NCI-H146 treated with DMSO at 0.1 percent for 48 hours (cell line): Measurements from ENCODE around the gene C5.
"Not testable (repeated sequence)": the region's sequence is repeated elsewhere in the genome, so short reads cannot be mapped to it uniquely, and the experiment has no call there.

ENCODE experiments used
- DNase-seq: peaks from one replicate; lab custom pipeline; 2025; ENCODE audit not compliant: unreplicated experiment; lab: John Stamatoyannopoulos, UW

The C5 gene

DNA sequence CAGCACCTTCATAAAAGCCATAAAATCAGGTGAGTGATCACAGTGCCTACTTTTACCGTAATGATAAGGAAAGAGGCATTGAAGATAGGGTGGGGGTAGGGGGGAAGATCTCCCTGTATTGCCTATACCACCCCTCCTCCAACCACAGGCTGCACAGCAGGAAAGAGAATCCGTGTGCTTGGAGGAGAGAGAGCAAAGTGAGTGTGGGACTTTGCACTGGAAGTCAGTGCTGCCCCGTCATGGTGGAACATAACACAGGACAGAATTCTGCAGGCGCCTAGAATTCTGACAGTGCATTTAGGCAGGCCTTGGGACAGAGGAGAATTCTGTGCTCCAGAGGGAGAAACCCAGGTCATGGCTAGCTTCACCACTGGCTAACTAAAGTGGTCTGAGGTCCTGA is 3.5 kb upstream of the C5 start:
- DNase-seq = no peak

GRCh38 chr9:121048618-121049017 is 1.5 kb downstream of the C5 start:
- no peak for DNase-seq

- no peak for DNase-seq
Observed at GRCh38 chr9:121048175-121048574, 1.9 kb downstream of the C5 start.

DNA sequence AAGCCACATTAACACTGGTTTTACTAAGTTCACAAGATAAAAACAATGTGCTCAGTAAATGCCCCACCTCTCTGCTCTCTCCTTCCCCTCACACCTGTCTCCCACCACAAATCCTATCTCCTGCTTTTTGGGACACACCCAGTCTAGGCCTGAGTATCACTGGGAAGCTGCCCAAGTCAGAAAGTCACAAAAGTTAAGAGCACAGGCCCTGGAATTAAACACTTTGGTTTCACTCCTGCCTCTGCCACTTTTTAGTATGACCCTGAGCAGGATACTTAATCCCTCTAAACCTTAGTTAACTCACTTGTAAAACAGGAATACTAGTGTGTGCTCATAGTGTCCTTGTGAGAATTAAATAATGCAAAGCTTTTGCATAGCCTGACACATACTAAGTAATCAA is 11.3 kb downstream of the C5 start:
- DNase-seq = no peak

DNA sequence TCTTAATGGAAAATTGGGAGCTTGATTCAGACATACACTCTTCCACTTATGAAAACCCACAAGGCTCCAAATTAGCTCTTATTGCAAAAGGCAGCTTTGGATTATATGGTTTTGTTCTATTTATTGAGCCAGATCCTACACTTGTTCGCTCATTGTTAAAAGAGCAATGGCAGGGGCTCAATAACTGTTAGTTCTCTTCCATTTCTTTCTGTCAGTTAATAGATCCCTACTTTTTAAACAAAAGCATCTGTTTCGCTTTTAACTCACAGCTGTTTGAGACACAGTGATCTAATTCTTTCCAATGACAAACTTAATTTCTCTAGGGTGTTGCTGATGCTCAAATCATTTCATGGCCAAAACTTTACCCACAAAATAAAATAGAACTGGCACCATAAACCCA is 11.7 kb downstream of the C5 start:
- DNase-seq = no peak

GRCh38 chr9:121035717-121036116 is 14.4 kb downstream of the C5 start:
- DNase-seq = not testable (repeated sequence)

DNA sequence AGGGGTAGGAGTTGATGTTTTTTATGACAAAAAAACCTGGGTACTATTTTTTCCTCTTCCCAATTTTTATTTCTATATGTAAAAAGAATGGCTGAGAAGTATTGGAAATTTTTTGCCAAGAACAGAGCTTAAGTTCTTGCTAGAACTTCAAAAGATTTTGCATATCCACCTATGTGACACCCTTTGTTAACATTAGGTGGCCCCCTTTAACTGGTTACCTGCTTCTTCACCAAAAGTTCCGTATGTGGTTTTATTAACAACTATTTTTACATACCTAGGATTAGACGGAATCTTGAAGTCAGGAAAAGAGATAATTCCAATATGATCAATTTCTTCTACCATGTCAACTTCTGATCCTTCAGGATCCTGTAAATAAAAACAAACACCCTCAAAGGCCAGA is 15.5 kb downstream of the C5 start:
- DNase-seq = no peak

GRCh38 chr9:121029469-121029868 is 20.6 kb downstream of the C5 start:
- no peak for DNase-seq

DNA sequence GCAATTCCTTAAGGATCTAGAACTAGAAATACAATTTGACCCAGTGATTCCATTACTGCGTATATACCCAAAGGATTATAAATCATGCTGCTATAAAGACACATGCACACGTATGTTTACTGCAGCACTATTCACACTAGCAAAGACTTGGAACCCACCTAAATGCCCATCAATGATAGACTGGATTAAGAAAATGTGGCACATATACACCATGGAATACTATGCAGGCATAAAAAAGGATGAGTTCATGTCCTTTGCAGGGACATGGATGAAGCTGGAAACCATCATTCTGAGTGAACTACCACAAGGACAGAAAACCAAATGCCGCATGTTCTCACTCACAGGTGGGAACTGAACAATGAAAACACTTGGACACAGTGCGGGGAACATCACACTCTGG is 21.8 kb downstream of the C5 start:
- DNase-seq = not testable (repeated sequence)

GRCh38 chr9:121026768-121027167 is 23.3 kb downstream of the C5 start:
- no peak for DNase-seq

- no peak for DNase-seq
Observed at GRCh38 chr9:121026260-121026691, 23.8 kb downstream of the C5 start.

GRCh38 chr9:121024237-121024636 is 25.8 kb downstream of the C5 start:
- no peak for DNase-seq

- no peak for DNase-seq
Observed at GRCh38 chr9:121023064-121023463, 27.0 kb downstream of the C5 start.

DNA sequence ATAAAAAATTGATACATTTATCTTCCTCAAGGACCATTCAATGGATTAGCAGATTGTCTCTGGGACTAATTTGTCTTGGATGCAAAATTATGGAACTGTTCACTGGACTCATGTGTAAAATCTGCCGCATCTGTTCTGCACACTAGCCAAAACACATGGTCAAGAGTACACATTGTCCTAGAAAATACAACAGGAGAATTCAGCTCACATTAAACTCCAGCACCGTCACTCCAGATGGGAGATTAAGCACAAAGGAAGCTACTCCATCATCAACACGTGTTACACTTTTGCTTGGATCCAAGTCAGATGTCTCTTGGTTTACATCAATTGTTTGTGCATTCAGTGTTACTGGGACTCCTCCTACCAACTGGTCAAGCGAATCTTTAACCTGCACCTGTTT is 28.8 kb downstream of the C5 start:
- DNase-seq = no peak

DNA sequence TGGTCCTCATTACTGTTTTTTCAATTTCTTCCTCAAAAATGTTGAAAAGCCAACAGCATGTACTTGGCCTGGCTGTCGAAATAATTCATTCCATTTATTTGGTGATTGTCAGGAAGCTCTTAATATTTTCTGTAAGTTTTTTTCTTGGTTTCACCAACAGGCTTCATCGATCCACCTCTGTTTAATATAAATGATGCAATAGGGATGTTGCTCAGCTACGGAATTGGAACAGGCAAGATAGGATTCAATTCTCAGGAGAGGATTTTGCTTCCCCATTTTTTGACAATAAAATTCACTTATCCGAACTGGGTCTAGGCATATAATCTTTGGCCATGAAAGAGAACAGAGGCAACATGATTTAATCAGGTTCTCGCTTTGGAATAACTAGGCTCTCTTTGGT is 30.8 kb downstream of the C5 start:
- no peak for DNase-seq

- no peak for DNase-seq
Observed at GRCh38 chr9:121013911-121014310, 36.2 kb downstream of the C5 start.

- DNase-seq = no peak
Observed at GRCh38 chr9:121009650-121010049, 40.4 kb downstream of the C5 start.

- no peak for DNase-seq
Observed at GRCh38 chr9:120999317-120999716, 50.8 kb downstream of the C5 start.

GRCh38 chr9:120998111-120998510 is 52.0 kb downstream of the C5 start:
- DNase-seq = no peak

- DNase-seq = no peak
Observed at GRCh38 chr9:120997502-120997901, 52.6 kb downstream of the C5 start.

DNA sequence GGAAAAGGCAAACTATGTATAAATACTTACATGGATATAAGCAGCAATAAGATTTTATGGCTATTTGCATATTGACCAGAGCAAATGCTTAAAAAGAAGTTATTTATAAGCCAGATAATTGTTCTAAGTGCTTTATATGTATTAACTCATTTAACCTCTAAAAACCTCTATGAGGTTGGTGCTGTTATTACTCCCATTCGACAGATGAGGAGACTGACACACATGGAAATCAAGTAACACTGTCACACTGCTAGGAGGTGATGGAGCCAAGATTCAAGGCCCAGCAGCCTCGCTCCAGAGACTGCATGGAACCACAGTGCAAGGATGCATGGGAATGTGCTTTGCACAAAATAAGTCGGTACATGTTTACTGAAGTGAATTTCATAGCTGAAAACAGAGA is 53.7 kb downstream of the C5 start:
- DNase-seq = no peak

DNA sequence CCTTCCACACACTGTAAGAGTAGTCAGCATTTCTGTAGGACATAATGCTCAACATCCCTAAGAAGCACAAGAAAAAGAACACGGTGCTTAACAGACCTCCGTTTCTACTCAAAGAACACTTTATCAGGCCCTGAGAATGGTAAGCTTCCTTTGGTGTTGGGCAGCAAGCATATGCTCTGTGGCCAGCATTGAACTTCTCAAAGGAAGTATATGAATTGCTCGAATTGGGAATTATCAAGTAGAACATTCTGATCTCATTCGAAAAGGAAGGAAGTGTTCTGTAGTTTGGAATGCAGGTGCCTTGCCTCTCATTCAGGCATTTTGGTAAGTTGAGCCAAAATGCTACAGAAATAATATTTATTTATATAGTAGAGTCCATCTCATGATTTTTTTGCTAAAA is 61.0 kb downstream of the C5 start:
- DNase-seq = no peak

- peak; percentile 52 for DNase-seq
Observed at GRCh38 chr9:120985819-120986222, 64.3 kb downstream of the C5 start.

DNA sequence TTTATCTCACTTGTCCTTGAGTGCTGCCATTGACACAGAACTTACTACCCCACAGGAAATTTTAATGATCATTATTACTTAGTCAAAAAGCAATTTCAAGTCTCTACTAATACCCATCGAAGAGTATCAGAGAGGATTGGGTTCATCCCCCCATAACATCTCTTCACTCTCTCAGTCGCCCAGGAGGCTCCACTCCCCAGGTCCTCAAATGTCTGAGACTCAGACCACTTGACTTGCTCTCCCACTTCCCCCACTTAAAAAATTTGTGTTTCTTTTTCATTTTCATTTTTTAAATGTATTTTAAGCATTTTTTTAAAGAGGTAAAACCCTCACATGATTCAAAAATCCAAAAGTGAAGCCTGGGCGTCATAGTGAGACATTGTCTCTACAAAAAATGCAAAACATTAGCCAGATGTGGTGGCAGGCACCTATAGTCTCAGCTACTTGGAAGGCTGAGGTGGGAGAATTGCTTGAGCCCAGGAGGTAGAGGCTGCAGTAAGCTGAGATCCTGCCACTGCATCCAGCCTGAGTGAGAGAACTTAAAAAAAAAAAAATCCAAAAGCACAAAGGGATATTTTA is 66.7 kb downstream of the C5 start:
- no peak for DNase-seq
